Tibial artery (tissue), 4 donors: ENCODE results near the gene CLTA.

Experiments
- DNase-seq, 2 donors: peaks; one replicate each; pipeline ENCODE4 v3.0.0-alpha.2; 2019
- H3K27ac ChIP-seq, 2 donors: fragments of 200-600 bp; sonication (generic) in 1 of 2; 1 replicate in 1 of 2; 2 replicates in 1 of 2; pipeline ENCODE4 v1.5.1; 2018 to 2019; ENCODE audit warnings: mild to moderate bottlenecking in 1 of 2
- H3K27me3 ChIP-seq, 2 donors: fragments of 200-600 bp; sonication (generic) in 1 of 2; one replicate each; pipeline versions ENCODE4 v1.5.1 to v1.6.0; 2016 to 2019
- H3K36me3 ChIP-seq, 3 donors: fragments of 200-600 bp; sonication (generic) in 2 of 3; one replicate each; pipeline ENCODE4 v1.5.1; 2016 to 2019; ENCODE audit warnings: mild to moderate bottlenecking in 2 of 3
- H3K4me1 ChIP-seq, 4 donors: fragments of 200-600 bp; sonication (generic) in 2 of 4; 1 replicate in 3 of 4; 2 replicates in 1 of 4; pipeline ENCODE4 v1.5.1; 2016 to 2019
- H3K4me3 ChIP-seq, 2 donors: fragments of 200-600 bp; sonication (generic) in 1 of 2; 1 replicate in 1 of 2; 2 replicates in 1 of 2; pipeline ENCODE4 v1.5.1; 2018 to 2019; ENCODE audit warnings: mild to moderate bottlenecking in 2 of 2
- H3K9me3 ChIP-seq, 3 donors: fragments of 200-600 bp; sonication (generic) in 1 of 3; one replicate each; pipeline ENCODE4 v1.5.1; 2016 to 2019
- intact Hi-C: fragments of 100-400 bp; cut with DNase I; formaldehyde crosslinking; loops from one replicate; pipeline ENCODE4 v1.15.0; 2023; ENCODE audit warnings: low total_unique reads
- TF ChIP-seq, protein P1 (sequence below), 2 experiments: fragments of 200-600 bp in 1 of 2; fragments of 450-650 bp in 1 of 2; IDR thresholded peaks; one replicate each; pipeline ENCODE4 v1.5.1; 2017 to 2019; ENCODE audit warnings: antibody characterized with exemption in 2 of 2, mild to moderate bottlenecking in 1 of 2, moderate library complexity in 1 of 2

The CLTA gene

DNA sequence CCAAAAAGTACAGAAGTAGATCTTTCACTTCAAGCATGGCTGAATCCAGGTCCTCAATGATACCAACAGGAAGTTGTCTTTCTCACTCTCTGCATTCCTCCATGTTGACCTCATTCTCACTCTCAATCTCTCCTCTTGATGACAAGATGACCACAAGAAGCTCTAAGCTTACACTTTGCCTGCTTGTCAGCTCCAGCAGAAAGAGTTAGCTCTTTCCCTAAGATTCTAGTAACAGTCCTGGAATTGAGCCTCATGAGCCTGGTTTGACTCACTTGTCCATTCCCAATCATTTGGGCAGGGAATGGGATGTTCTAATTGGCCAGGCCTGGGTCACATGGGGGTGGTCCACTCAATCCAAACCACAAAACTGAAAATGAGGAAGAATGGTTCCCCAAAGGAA is 3.3 kb upstream of the CLTA start:
- Histone ChIP-seq H3K4me3 (no peak overlapping the region), H3K9me3 (no peaks in the 10 kb centered on the region), H3K27ac (no peak overlapping the region), H3K27me3 (no peaks in the 10 kb centered on the region), H3K36me3 (no peaks in the 10 kb centered on the region), H3K4me1 (peaks cover 0 to 16% (median 11%) of the 10 kb centered on the region in 4 donors)
- TF ChIP-seq, protein P1, sequence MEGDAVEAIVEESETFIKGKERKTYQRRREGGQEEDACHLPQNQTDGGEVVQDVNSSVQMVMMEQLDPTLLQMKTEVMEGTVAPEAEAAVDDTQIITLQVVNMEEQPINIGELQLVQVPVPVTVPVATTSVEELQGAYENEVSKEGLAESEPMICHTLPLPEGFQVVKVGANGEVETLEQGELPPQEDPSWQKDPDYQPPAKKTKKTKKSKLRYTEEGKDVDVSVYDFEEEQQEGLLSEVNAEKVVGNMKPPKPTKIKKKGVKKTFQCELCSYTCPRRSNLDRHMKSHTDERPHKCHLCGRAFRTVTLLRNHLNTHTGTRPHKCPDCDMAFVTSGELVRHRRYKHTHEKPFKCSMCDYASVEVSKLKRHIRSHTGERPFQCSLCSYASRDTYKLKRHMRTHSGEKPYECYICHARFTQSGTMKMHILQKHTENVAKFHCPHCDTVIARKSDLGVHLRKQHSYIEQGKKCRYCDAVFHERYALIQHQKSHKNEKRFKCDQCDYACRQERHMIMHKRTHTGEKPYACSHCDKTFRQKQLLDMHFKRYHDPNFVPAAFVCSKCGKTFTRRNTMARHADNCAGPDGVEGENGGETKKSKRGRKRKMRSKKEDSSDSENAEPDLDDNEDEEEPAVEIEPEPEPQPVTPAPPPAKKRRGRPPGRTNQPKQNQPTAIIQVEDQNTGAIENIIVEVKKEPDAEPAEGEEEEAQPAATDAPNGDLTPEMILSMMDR (IDR thresholded peaks at IDR 0.05) = no peak
- DNase-seq = no peak
- intact Hi-C loops = no loop called here

DNA sequence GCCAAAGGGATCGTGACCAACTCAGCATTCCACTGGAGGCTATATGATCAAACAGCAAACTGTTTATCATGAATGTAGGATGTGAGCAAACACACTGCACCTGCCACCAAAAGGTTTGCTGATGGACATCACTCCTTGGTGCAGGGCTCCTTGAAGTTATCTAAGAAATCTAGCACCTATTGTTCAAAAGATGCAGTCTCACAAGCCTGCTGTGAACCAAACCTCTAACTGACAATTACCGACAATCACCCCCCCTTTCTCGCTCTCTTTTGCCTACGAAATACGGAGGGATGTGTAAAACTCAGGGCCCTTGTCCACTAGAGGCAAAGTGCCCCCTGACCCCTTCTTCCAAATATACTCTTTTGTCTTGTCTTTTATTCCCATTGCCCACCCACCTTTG is 2.5 kb upstream of the CLTA start:
- H3K27ac ChIP-seq = no peak overlapping the region
- peaks cover 0 to 24% (median 19%) of the 10 kb centered on the region in 4 donors for H3K4me1 ChIP-seq
- no peaks in the 10 kb centered on the region for H3K36me3 ChIP-seq
- no peaks in the 10 kb centered on the region for H3K27me3 ChIP-seq
- TF ChIP-seq, protein P1 (IDR thresholded peaks at IDR 0.05) = no peak
- no peak overlapping the region for H3K4me3 ChIP-seq
- H3K9me3 ChIP-seq = no peaks in the 10 kb centered on the region
- intact Hi-C loops = no loop called here
- DNase-seq = no peak

DNA sequence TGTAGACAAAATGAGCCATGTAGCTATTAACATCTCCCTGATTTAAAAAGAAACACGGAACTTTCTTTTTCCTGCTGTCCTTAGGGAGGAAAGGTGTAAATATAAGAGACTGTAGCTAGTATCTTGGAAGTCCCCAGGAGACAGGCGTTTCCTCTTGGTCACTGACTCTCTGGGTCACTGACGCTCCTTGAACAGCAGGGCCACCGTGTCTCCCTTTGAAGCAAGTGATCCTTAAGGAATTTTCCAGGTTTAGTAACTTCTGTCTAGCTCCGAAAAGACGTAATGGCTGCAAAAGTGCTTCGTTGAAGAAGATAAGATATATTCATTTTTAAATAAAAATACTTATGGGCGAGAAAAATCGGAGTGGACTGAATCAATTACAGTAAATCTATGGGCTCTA is 745 bp upstream of the CLTA start:
- no peak for DNase-seq
- Histone ChIP-seq H3K4me1 (peaks cover 0 to 41% (median 30%) of the 10 kb centered on the region in 4 donors), H3K27ac (peak overlapping the region; percentile 92 to 94), H3K4me3 (peak overlapping the region; percentile 92 to 93), H3K27me3 (no peaks in the 10 kb centered on the region), H3K36me3 (no peaks in the 10 kb centered on the region), H3K9me3 (no peaks in the 10 kb centered on the region)
- intact Hi-C loops = no loop called here
- TF ChIP-seq, protein P1 (IDR thresholded peaks at IDR 0.05) = no peak

DNA sequence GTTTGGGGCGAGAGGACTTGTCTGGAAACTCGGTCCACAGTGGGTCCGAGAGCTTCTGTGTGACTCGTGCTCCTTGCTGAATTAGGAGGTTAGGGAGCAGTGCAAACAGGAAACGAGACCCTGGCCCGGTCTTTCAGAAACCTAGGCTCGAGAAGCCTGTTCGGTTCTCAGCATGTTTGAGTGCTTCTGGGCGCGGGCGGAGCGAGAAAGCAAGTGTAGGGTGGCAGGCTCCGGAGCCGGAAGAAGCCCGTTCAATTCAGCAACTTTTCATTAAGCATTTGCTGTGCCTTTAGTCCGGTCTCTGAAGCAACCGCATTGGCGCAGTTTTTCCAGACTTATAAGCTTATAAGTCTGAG is 547 bp downstream of the CLTA start:
- Histone ChIP-seq H3K9me3 (no peaks in the 10 kb centered on the region), H3K27ac (peak overlapping the region; percentile 92 to 94), H3K36me3 (no peaks in the 10 kb centered on the region), H3K4me3 (peak overlapping the region; percentile 92 to 93), H3K27me3 (no peaks in the 10 kb centered on the region), H3K4me1 (peaks cover 0 to 42% (median 30%) of the 10 kb centered on the region in 4 donors)
- intact Hi-C loops = no loop called here
- DNase-seq = peak in 1 of 2 donors; percentile 34
- TF ChIP-seq, protein P1 (IDR thresholded peaks at IDR 0.05) = no peak

DNA sequence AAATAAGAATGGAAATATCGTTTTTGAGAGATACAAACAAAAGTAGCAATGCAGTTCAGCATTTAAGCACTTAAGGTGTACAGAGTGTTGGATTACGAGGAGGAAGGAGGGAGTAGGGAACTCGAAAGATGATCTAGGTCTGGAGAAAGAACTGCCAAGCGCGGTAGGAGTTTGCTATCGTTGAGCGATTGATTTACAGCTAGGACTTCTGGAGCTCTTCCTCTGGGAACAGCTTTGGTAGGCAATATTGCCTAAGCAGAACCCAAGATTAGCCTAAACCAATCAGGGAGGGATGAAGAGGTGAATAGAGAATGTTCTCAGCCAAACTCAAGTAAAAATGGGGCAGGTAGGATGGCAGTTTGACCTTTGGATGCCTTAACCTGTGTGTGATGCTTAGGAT is 965 bp downstream of the CLTA start:
- peaks cover 0 to 42% (median 30%) of the 10 kb centered on the region in 4 donors for H3K4me1 ChIP-seq
- DNase-seq = no peak

More for the DNA sequence above, 965 bp downstream of the CLTA start:
- Histone ChIP-seq H3K36me3 (no peaks in the 10 kb centered on the region), H3K9me3 (no peaks in the 10 kb centered on the region), H3K27ac (peak overlapping the region; percentile 92 to 94), H3K4me3 (peak overlapping the region; percentile 92 to 93), H3K27me3 (no peaks in the 10 kb centered on the region)
- intact Hi-C loops = no loop called here
- TF ChIP-seq, protein P1 (IDR thresholded peaks at IDR 0.05) = no peak
